Measurements from ENCODE around the gene JARID2.

GRCh38 chr6:15462717-15463525 is 217.1 kb downstream of the JARID2 start:
- TF ChIP-seq CTCF (conservative IDR thresholded peaks at IDR 0.05 in 1 of 2, IDR thresholded peaks at IDR 0.05 in 1 of 2; ENCODE audit: extremely low read depth in 1 of 2, insufficient read depth in 1 of 2, low read depth in 1 of 2, low read length in 2 of 2), result no peak
- no peak for TF ChIP-seq EZH2 (IDR thresholded peaks at IDR 0.05; ENCODE audit: borderline replicate concordance, low read length)

All from mammary epithelial cell (primary cell).